ENCODE measurements around the gene PLXNB1.

PLXNB1 gene

DNA sequence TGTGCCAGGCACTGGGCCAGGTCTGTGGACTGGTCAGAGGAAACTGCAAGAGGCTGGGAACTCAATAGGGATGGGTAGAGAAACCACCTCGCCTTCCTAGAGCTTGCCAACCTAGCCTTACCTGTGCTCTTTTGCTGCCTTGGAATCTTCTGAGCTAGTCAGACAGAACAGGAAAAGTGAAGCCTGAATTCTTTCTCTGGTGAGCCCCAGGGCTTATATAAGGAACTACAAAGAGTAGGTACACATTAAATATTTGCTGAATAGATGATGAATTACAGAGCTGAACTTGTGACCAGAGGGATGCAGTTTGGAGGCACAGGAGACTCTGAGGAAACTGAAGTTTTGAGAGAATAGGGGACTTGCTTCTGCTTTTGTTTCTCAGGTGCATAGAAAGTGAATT, 73.5 kb downstream of the PLXNB1 start:
- no peak for DNase-seq

DNA sequence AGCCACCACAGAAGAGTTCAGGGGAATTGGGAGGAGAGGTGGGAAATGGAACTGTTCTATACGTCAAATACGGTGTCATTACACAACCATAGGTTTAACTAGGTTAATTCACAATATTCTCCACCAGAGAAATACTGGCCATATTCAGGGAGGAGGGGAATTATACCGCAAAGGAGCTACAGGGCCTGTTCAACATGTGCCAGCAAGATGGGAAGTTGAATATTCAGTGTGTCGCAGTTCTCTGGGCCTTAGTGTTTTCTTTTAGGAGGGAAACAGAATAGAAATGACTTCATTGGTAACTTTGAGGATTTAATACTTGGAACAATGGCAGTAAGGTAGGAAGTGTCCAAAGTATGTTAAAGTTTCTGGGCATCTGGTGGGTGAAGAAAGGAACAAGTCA, 75.9 kb downstream of the PLXNB1 start:
- no peak for DNase-seq
